ENCODE measurements around the gene SHBG.
A peak's percentile ranks its signal among the peaks of the same experiment; 100 is the strongest.
"Not testable (repeated sequence)": the region's sequence is repeated elsewhere in the genome, so short reads cannot be mapped to it uniquely, and the experiment has no call there.

Gene SHBG

DNA sequence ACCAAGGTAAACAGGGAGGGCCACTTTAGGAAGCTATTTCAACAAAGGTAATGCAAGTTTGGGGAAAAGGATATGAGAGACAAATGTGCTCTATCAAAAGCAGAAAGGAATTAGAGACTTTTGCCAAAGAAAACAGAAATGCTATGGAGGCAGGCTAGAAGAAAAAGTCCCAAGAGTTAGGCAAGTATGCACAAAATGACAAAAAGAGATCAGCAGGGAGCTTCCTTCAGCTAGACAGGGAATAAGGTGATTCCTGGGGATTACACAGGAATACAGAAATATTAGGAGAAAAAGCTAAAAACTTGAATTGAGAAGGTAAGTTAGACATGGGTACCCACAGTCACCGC, 17.7 kb upstream of the SHBG start:
- no peak for DNase-seq (ENCODE audit: low spot score)

DNA sequence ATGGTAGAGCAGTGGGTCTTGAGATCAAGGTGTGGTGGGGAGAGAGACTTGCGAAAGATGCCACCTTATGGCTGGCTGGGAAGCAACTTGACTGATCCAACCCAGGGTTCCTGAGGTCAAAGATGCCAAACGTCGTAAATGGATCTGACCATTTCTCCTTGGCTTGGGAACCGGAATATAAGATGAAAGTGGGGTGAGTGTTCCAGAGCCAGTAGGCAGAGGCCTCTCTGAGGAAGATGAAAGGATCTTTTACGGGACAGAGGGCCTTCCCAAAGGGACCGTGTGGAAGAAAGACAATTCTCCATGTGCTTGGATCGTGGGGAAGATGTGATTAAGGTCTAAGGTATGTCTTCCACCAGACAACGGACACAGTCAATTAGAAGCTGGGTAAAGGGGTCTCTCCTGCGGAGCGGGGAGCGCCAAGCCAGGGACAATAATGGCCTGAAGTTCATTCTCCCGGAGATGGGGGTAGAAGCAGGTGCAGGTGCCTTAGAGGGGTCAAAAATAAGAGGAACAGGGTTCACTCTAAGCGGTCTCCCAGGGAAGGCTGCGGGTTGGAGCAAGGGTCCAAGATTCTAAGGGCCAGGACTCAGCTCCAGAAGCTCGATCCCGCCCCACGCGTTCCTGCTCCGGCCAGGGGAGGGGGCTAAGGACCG, 16.0 kb upstream of the SHBG start:
- no peak for DNase-seq (ENCODE audit: low spot score)

DNA sequence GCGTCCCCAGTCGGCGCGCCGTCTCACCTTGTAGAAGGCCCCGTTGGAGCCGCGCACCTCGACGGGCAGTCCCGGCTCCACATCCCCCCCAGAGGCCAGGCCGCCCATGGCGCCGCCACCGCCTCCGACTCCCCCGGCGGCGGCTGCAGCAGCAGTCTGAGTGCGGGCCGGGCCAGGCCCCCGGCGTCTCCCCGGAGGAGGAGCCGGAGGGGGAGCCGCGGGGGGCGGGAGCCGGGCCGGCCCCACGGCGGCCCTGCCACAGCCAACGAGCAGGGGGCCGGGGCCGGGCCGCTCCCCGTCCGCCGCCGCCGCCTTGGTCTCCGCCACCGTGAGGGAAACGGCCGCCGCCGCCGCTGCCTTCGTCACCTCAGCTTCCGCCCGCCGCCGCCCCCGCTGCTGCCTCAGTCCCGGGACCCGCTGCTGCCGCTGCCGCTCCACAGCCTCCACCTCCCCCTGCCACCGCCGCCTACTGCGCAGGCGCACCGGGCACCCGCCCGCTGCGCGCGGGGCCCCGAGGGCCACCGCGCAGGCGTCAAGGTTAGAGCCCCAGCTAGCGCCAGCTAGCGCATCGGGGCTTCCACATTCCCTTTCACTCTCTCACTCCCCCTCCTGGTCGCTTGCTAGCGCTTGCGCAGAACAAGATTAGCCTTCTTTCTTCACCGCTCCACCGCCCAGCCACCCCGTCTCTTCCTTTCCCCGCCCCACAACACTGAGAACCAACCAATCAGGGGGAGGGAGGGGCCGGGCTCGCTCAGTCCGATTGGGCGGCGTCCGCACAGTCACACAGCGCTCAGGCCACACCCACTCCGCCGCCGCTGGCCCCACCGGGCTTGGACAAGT, 15.3 kb upstream of the SHBG start, which contains the start of gene FXR2:
Gene FXR2 (minus strand): TSS at position 473 of the 840 bp plus-strand sequence. CDS start 365 bp downstream, at position 108.
- DNase-seq (ENCODE audit: low spot score), result peak; percentile 93

DNA sequence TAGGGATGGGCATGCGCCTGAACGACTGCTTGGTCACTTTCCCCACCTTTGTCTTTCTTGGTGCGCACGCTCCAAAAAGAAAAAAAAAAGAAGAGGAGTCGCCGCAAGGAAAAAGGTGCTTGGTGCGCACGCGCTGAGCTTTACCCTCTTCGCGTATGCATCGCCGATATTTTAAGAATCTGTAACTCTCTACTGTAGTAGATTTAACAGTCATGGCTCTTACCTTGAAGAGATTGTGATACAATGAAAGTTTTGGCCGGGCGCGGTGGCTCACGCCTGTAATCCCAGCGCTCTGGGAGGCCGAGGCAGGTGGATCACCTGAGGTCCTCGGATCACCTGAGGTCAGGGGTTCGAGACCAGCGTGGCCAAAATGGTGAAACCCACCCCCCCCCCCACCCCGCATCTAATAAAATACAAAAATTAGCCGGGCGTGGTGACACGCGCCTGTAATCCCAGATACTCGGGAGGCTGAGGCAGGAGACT, 14.6 kb upstream of the SHBG start:
- no peak for DNase-seq (ENCODE audit: low spot score)

DNA sequence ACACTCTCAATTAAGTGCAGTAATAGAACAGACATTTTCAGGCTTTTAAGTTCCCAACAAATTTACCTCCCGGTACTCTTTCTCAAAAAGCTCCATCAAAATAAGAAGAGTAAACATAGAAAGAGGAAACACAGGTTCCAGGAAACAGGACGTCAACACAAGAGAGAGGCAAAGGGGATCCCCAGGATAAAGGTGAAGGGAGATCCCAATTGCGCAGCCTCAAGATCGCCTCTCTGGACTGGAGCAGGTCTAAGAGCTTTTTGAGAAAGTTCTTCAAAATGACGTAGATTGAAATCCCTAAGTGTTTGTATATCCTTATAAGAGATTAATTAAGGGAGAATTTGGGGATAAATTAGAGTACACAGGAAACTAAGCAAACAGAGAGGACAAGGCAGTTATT, 11.3 kb upstream of the SHBG start:
- no peak for DNase-seq (ENCODE audit: low spot score)

DNA sequence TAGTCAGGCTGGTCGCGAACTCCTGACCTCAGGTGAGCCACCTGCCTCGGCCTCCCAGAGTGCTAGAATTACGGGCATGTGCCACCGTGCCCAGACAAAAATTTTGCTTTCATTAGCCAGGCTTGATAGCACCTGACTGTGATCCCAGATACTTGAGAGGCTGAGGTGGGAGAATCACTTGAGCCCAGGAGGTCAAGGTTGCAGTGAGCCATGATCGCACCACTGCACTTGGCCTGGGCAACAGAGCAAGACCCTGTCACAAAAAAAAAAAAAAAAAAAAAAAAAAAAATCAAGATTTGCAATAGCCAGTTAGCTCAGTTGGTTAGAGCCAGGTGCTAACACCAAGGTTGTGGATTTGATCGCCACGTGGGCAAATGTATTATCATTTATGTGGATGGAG, 9.1 kb upstream of the SHBG start:
- no peak for DNase-seq (ENCODE audit: low spot score)

DNA sequence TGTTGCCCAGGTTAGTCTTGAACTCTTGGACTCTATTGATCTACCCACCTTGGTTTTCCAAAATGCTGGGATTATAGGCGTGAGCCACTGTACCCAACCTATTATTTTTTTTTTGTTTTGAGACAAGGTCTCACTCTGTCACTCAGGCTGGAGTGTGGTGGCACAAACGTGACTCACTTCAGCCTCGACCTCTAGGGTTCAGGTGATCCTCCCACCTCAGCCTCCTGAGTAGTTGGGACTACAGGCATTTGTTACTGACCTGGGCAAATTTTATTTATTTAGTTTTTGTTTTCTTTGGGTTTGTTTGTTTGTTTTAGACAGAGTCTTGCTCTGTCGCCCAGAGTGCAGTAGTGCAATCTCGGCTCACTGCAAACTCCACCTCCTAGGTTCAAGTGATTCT, 6.3 kb upstream of the SHBG start:
- no peak for DNase-seq (ENCODE audit: low spot score)

DNA sequence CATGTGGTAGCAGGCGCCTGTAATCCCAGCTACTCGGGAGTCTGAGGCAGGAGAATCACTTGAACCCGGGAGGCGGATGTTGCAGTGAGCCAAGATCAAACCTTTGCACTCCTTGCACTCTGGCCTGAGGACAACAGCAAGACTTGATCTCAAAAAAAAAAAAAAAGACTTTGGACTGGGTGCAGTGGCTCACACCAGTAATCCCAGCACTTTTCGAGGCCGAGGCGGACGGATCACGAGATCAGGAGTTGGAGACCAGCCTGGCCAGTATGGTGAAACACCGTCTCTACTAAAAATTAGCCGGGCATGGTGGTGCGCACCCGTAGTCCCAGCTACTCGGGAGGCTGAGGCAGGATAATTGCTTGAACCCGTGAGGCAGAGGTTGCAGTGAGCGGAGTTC, 4.2 kb upstream of the SHBG start:
- DNase-seq (ENCODE audit: low spot score), result not testable (repeated sequence)

DNA sequence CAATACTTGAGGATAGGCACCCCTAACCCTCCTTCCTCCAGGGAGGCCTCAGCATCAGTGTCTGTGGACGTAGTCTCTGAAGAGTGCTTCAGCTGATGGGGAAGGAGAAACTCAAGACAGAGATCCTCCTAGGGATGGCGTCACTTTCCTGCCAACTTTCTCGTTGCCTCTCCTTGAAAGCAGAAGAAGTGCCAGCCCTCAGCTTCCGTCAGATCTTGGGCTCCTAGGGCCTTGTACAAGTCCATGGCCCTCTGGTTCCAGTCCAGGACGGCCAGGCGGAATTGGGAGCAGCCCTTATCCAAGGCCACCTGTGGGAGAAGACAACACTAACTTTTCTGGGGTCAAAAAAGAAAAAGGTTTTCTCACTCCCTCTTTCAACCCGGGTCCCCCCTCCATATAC, 3.6 kb upstream of the SHBG start:
- DNase-seq (ENCODE audit: low spot score), result no peak

DNA sequence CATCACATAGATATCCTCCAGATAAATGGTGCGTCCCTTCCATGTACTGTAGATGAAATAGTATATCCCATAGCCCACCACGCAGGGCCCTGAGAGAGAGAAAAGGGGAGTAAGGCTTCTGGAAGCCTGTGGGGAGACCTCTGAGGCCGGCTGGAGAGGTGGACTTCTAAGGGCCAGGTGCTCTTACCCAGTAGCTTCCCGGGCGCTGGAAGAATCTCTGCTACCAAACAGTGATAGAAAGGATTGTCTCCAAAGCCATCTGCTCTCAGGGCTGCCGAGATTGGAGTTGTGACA, 3.0 kb upstream of the SHBG start:
- DNase-seq (ENCODE audit: low spot score), result no peak

DNA sequence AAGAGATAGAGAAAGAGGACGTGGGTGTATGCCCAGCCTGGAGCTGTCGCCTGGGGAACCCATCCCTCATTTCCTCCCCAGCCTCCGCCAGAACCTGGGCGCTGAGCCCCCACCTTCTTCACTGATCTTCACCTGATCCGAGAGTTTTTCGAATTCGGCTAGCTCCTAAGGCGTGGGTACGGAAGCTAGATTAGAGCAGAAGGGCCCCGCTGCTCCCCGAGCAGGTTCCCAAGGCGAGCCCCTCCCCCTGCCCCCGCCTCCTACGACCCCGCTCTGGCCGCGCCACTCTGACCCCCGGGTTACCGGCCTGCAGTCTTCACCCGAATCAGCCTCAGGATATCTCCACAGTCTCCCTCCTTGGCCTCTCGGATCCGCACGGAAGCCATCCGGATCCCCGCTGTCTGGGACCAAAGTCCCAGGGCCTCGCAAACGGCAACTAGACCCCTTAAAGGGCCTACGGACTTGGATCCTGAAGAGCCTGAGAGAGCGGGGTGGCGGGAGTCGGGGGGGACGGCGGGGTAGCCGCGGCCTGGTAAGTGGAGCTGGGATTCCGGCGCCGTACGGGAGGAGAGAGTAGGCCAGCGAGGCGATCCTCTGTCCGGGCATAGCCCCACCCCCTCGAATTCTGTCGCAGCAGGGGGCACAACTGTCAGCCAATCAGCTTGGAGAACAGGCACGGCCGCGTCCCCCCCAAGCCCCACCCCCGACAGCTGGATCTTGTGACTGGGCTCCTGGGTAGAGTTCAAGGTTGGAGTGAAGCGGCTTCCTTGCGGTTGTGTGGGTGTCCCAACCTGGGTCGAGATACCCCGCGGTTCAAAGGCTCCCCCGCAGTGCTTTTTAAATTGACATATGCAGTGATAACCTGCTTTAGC, 2.4 kb upstream of the SHBG start, which contains the start of gene SAT2:
Gene SAT2 (minus strand): TSS at position 572 of the 872 bp plus-strand sequence. CDS start 186 bp downstream, at position 386.
- peak; percentile 84 for DNase-seq (ENCODE audit: low spot score)

DNA sequence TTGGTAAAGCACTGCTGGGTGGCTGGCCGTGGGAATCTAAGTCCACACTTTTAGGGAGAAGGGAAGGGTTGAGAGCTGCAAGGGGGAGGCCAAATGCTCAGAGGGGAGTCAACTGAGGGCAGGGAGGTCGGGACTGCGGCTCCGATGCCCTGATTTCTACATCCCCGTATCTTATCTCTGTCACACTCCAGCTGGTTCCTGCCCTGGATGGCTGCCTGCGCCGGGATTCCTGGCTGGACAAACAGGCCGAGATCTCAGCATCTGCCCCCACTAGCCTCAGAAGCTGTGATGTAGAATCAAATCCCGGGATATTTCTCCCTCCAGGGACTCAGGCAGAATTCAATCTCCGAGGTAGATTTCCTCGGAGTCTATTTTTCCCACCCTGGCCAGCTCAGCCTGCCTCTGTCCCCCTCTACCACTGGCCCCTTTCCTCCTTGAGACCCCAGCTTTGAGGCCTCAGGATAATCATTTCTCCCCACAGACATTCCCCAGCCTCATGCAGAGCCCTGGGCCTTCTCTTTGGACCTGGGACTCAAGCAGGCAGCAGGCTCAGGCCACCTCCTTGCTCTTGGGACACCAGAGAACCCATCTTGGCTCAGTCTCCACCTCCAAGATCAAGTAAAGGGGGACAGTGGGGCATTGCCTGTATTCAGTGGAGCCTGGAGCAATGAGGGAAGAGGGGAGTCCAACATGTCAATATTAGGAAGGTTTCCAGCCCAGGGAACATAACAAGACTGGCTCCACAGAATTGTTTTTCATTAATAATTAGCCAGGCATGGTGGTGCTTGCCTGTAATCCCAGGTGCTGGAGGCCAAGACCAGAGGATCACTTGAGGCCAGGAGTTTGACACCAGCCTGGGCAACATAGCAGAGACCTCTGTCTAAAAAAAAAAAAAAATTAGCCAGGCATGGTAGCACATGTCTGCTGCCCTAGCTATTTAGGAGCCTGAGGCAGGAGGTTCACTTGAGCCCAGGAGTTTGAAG, 1.8 kb downstream of the SHBG start:
- no peak for DNase-seq (ENCODE audit: low spot score)

DNA sequence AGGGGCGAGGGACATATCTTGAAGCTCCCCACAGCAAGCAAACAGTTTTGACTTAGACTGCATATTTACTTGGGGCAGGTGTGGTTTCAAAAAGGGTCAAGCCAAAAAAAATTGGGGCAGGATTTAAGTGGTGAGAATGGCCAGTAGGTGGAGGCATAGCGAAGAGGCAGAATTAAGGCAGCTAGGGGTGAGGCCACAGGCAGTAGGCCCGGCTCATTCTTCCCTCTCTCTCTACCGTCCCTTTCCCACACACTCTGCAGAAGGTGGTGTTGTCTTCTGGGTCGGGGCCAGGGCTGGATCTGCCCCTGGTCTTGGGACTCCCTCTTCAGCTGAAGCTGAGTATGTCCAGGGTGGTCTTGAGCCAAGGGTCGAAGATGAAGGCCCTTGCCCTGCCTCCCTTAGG, 2.6 kb downstream of the SHBG start:
- no peak for DNase-seq (ENCODE audit: low spot score)

DNA sequence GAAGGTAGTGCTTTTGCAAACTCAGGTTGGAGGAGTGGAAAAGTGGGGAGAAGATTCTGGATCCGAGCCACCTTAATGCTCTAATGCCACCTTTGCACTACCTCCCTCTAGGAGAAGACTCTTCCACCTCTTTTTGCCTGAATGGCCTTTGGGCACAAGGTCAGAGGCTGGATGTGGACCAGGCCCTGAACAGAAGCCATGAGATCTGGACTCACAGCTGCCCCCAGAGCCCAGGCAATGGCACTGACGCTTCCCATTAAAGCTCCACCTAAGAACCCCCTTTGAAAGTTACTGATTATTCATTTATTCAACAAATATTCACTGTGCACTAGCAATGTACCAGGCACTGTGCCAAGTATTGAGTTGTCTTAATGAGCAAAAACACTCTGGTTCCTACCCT, 3.2 kb downstream of the SHBG start:
- DNase-seq (ENCODE audit: low spot score), result no peak

DNA sequence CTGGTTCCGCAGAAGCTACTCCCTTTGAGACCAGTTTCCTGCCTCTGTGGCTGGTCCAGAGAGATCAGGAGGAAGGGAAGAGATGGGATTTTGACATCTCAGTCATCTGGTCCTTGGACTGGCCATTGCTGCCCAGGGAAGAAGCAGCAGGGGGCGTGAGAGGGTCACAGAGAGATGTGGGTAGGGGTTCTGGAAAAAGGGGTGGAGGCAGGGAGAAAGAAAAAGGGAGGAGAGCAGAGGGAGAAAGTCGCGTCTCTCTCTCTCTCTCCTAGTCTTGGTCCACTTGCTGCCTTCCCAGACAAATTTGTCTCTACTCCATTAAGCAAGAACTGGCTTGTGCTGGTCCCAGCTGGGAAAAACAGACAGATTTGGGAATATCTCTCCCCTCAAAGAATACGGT, 4.4 kb downstream of the SHBG start:
- DNase-seq (ENCODE audit: low spot score), result no peak

DNA sequence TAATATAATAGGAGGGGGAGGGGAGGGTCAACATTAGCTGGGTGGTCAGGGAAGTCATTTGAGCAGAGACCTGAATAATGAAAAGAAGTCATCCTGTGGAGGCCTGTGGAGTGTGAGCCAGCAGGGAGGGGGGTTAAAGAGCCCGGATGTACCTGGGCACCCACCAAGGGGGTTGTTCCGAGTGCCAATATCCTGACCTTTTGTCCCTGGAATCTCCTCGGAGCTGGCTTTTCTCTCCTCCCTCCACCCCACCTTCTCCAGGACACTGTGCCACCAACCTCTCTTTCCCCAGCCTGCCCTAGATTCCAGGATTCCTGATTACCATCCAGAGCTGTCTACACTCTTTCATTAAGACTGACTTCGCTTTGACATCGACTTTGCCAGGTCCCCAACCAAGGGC, 6.2 kb downstream of the SHBG start:
- no peak for DNase-seq (ENCODE audit: low spot score)

DNA sequence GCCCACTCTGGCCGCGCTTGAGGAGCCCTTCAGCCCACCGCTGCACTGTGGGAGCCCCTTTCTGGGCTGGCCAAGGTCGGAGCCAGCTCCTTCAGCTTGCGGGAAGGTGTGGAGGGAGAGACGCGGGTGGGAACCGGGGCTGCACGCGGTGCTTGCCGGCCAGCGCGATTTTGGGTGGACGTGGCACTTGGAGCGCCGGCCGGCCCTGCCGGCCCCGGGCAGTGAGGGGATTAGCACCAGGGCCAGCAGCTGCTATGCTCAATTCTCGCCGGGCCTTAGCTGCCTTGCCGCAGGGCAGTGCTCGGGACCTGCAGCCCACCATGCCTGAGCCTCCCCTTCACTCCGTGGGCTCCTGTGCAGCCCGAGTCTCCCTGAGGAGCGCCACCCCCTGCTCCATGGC, 10.8 kb downstream of the SHBG start:
- DNase-seq (ENCODE audit: low spot score), result no peak

DNA sequence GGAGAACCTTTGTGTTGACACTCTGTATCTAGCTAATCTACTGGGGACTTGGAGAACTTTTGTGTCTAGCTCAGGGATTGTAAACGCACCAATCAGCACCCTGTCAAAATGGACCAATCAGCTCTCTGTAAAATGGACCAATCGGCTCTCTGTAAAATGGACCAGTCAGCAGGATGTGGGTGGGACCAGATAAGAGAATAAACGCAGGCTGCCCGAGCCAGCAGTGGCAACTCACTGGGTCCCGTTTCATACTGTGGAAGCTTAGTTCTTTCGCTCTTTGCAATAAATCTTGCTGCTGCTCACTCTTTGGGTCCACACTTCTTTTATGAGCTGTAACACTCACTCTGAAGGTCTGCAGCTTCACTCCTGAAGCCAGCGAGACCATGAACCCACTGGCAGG, 11.7 kb downstream of the SHBG start:
- not testable (repeated sequence) for DNase-seq (ENCODE audit: low spot score)

DNA sequence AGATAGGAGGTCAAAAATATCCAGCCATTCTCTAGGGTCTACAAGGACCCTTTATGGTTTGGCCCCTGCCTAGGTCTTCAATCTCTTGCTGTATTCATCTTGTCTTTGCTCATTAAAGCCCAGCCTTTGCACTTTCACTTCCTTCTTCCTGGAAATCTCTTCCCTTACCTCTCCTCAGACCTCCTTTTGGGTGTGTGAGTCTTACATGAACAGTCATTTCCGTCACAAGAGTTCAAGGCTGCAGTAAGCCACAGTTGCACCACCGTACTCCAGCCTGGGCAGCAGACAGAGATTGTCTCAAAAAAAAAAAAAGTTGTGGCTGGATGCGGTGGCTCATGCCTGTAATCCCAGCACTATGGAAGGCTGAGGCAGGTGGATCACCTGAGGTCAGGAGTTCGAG, 14.8 kb downstream of the SHBG start:
- DNase-seq (ENCODE audit: low spot score), result no peak

DNA sequence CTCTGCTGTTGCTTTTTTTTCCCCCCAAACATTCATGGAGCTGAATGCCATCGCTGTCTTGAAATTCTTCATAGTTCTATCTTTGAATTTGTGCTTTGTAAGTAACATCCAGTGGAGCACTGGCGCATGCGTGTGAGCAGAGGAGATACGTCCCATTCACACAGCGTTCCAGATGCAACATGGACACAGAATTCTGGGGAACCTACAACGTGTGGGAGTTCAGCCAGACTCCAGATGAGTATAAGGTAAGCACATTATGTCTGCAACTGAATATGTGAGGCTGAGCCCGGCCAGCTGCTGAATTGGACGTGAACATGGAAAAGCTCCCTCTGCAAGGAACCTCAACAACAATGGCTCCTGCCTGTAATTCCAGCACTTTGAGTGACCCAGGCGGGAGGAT, 16.5 kb downstream of the SHBG start:
- no peak for DNase-seq (ENCODE audit: low spot score)

DNA sequence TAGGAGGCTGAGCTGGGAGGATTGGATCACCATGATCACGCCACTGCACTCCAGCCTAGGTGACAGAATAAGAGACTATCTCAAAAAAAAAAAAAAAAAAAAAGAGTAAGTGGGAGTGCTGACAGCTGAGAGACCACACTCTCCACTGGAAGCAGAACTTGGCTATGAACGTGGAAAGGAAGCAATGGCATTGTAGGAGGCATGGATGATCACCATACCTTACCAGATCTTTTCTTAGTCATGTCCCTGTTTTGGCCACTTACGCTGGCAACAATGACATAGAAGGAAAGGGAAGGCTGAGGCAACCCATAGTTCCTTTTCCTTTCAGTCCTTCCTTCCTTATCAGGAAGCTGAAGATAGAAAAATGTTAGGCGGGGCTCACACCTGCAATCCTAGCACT, 17.1 kb downstream of the SHBG start:
- no peak for DNase-seq (ENCODE audit: low spot score)

All from HuH-7.5 (cell line).